Fibroblast of pulmonary artery (primary cell): ENCODE measurements around the gene AP1G2.

Experiments used
- DNase-seq: peaks from one replicate; pipeline ENCODE4 v3.0.0-alpha.2; 2010; ENCODE audit warnings: low read depth
- H3K4me3 ChIP-seq: replicated peaks from 2 replicates; pipeline ENCODE4 v1.5.1; 2011; ENCODE audit warnings: low read depth, mild to moderate bottlenecking, control low read depth, low read length, moderate library complexity
- CTCF ChIP-seq: IDR thresholded peaks from 2 replicates; pipeline ENCODE4 v1.5.1; 2011; ENCODE audit warnings: mild to moderate bottlenecking, control low read depth, low read length, inconsistent platforms; ENCODE audit errors: missing control alignments

The AP1G2 gene

GRCh38 chr14:23564181-23564812 is 3.3 kb downstream of the AP1G2 start:
- DNase-seq = no peak
- no peak for TF ChIP-seq CTCF
- no peak overlapping the region for H3K4me3 ChIP-seq

GRCh38 chr14:23563473-23564180 is 4.0 kb downstream of the AP1G2 start:
- no peak for DNase-seq
- H3K4me3 ChIP-seq = no peak overlapping the region
- no peak for TF ChIP-seq CTCF

- DNase-seq = peak; percentile 64
- peak; percentile 95 for TF ChIP-seq CTCF
- no peak overlapping the region for H3K4me3 ChIP-seq
Observed at GRCh38 chr14:23562822-23563472, 4.6 kb downstream of the AP1G2 start.

GRCh38 chr14:23561873-23562821 is 5.4 kb downstream of the AP1G2 start:
- DNase-seq = peak; percentile 56

GRCh38 chr14:23561259-23561658 is 6.3 kb downstream of the AP1G2 start:
- TF ChIP-seq CTCF = no peak

More at GRCh38 chr14:23561873-23562821, 5.4 kb downstream of the AP1G2 start:
- no peak for TF ChIP-seq CTCF
- no peak overlapping the region for H3K4me3 ChIP-seq

GRCh38 chr14:23559926-23560520 is 7.6 kb downstream of the AP1G2 start:
- TF ChIP-seq CTCF = no peak
- no peak for DNase-seq
- H3K4me3 ChIP-seq = no peak overlapping the region

More at GRCh38 chr14:23561259-23561658, 6.3 kb downstream of the AP1G2 start:
- no peak overlapping the region for H3K4me3 ChIP-seq
- no peak for DNase-seq
